HEK293 (cell line): Measurements from ENCODE around the gene NPVF.

Experiments
- CTCF ChIA-PET: fragments of 350-600 bp; formaldehyde crosslinking; extraction: SDS; loops from one replicate; lab custom pipeline; 2021; ENCODE audit warnings: antibody characterized with exemption; lab: Yijun Ruan, JAX
- POLR2A ChIA-PET: fragments of 300-600 bp; formaldehyde crosslinking; extraction: SDS; loops from one replicate; lab custom pipeline; 2020; ENCODE audit warnings: antibody characterized with exemption, inconsistent platforms; lab: Yijun Ruan, JAX
- H3K27ac ChIP-seq: fragments of 200-500 bp; sonication (Bioruptor generic); 2 replicates; pipeline ENCODE4 v1.5.1; 2014; ENCODE audit warnings: low read depth, low read length, control low read depth, inconsistent platforms; ENCODE audit errors: extremely low read depth
- H3K36me3 ChIP-seq, 2 experiments: fragments of 200-500 bp in 1 of 2; sonication (Bioruptor generic) in 1 of 2; 1 replicate in 1 of 2; 2 replicates in 1 of 2; pipeline ENCODE4 v1.5.1; 2014 to 2017; ENCODE audit warnings: inconsistent platforms in 2 of 2, low read length in 2 of 2; ENCODE audit not compliant: control insufficient read depth in 2 of 2, insufficient read depth in 1 of 2
- H3K4me1 ChIP-seq: fragments of 200-500 bp; sonication (Bioruptor generic); 2 replicates; pipeline ENCODE4 v1.5.1; 2014; ENCODE audit warnings: mild to moderate bottlenecking, low read length, inconsistent platforms; ENCODE audit not compliant: control insufficient read depth, insufficient read depth
- H3K4me3 ChIP-seq: 2 replicates; pipeline ENCODE4 v1.5.1; 2011; ENCODE audit warnings: low read depth, mild to moderate bottlenecking, control low read depth, low read length, moderate library complexity
- H3K9me3 ChIP-seq: fragments of 200-500 bp; sonication (Bioruptor generic); 2 replicates; pipeline ENCODE4 v1.5.1; 2014; ENCODE audit warnings: low read depth, low read length, inconsistent platforms; ENCODE audit not compliant: control insufficient read depth, insufficient read depth
- INSM2 ChIP-seq: fragments of 450-650 bp; formaldehyde crosslinking; IDR thresholded peaks from 2 replicates; pipeline ENCODE4 v1.5.1; 2016; ENCODE audit warnings: missing biosample characterization, missing genetic modification characterization
- KLF16 ChIP-seq: fragments of 450-650 bp; formaldehyde crosslinking; IDR thresholded peaks from 2 replicates; pipeline ENCODE4 v1.5.1; 2017; ENCODE audit warnings: missing biosample characterization, missing genetic modification characterization
- MZF1 ChIP-seq: fragments of 450-650 bp; formaldehyde crosslinking; IDR thresholded peaks from 2 replicates; pipeline ENCODE4 v1.5.1; 2017; ENCODE audit warnings: missing biosample characterization, missing genetic modification characterization, borderline replicate concordance
- PBX3 ChIP-seq: sonication (generic); formaldehyde crosslinking; IDR thresholded peaks from 2 replicates; pipeline ENCODE4 v1.8.1; 2022; ENCODE audit warnings: mild to moderate bottlenecking, moderate library complexity, missing genetic modification reagents
- ZBTB11 ChIP-seq: fragments of 450-650 bp; formaldehyde crosslinking; conservative IDR thresholded peaks from 2 replicates; pipeline ENCODE4 v1.5.1; 2016; ENCODE audit warnings: low read depth, missing biosample characterization, missing genetic modification characterization
- ZNF121 ChIP-seq: fragments of 450-650 bp; formaldehyde crosslinking; IDR thresholded peaks from 2 replicates; pipeline ENCODE4 v1.5.1; 2016; ENCODE audit warnings: missing biosample characterization, missing genetic modification characterization
- ZNF133 ChIP-seq: fragments of 450-650 bp; formaldehyde crosslinking; IDR thresholded peaks from 2 replicates; pipeline ENCODE4 v1.5.1; 2016; ENCODE audit warnings: missing biosample characterization, missing genetic modification characterization
- ZNF214 ChIP-seq: fragments of 450-650 bp; formaldehyde crosslinking; IDR thresholded peaks from 2 replicates; pipeline ENCODE4 v1.5.1; 2017; ENCODE audit warnings: missing biosample characterization, mild to moderate bottlenecking, missing genetic modification characterization, borderline replicate concordance
- ZNF221 ChIP-seq: fragments of 450-650 bp; formaldehyde crosslinking; IDR thresholded peaks from 2 replicates; pipeline ENCODE4 v1.5.1; 2017; ENCODE audit warnings: missing biosample characterization, missing genetic modification characterization, borderline replicate concordance
- ZNF324 ChIP-seq: fragments of 450-650 bp; formaldehyde crosslinking; IDR thresholded peaks from 2 replicates; pipeline ENCODE4 v1.5.1; 2016; ENCODE audit warnings: missing biosample characterization, missing genetic modification characterization
- ZNF510 ChIP-seq: fragments of 450-650 bp; formaldehyde crosslinking; IDR thresholded peaks from 2 replicates; pipeline ENCODE4 v1.5.1; 2018; ENCODE audit warnings: mild to moderate bottlenecking, missing genetic modification characterization, missing biosample characterization; ENCODE audit not compliant: insufficient replicate concordance
- ZNF555 ChIP-seq: fragments of 450-650 bp; formaldehyde crosslinking; conservative IDR thresholded peaks from 2 replicates; pipeline ENCODE4 v1.5.1; 2017; ENCODE audit warnings: missing biosample characterization, mild to moderate bottlenecking, missing genetic modification characterization, inconsistent platforms
- ZNF654 ChIP-seq: fragments of 450-650 bp; formaldehyde crosslinking; IDR thresholded peaks from 2 replicates; pipeline ENCODE4 v1.5.1; 2016; ENCODE audit warnings: low read depth, missing biosample characterization, missing genetic modification characterization
- ZNF658 ChIP-seq: fragments of 450-650 bp; formaldehyde crosslinking; IDR thresholded peaks from 2 replicates; pipeline ENCODE4; 2016; ENCODE audit warnings: missing biosample characterization, missing genetic modification characterization
- ZNF76 ChIP-seq: fragments of 450-650 bp; formaldehyde crosslinking; IDR thresholded peaks from 2 replicates; pipeline ENCODE4; 2016; ENCODE audit warnings: low read depth, missing biosample characterization, missing genetic modification characterization, borderline replicate concordance
- ZNF776 ChIP-seq: fragments of 450-650 bp; formaldehyde crosslinking; IDR thresholded peaks from 2 replicates; pipeline ENCODE4 v1.5.0; 2017; ENCODE audit warnings: missing biosample characterization, missing genetic modification characterization, borderline replicate concordance
- ZNF777 ChIP-seq: fragments of 450-650 bp; formaldehyde crosslinking; IDR thresholded peaks from 2 replicates; pipeline ENCODE4 v1.5.1; 2017; ENCODE audit warnings: missing biosample characterization, missing genetic modification characterization, borderline replicate concordance
- ZNF830 ChIP-seq: fragments of 450-650 bp; IDR thresholded peaks from 2 replicates; pipeline ENCODE4 v1.5.0; 2018; ENCODE audit warnings: missing biosample characterization, missing genetic modification characterization, low read depth, mild to moderate bottlenecking, moderate library complexity
- ZSCAN4 ChIP-seq: fragments of 450-650 bp; formaldehyde crosslinking; IDR thresholded peaks from 2 replicates; pipeline ENCODE4 v1.5.1; 2017; ENCODE audit warnings: missing biosample characterization, missing genetic modification characterization

Gene NPVF

GRCh38 chr7:25216837-25217236, 11.4 kb downstream of the NPVF start:
- CTCF ChIA-PET = interaction anchor here (0.6 to 2.4 kb wide), 34 partner anchors 8 to 1514 kb away, joined by 3 to 26 read pairs (median 4); partner anchors contain the start of gene NPVF

GRCh38 chr7:25215694-25216335, 12.5 kb downstream of the NPVF start:
- Histone ChIP-seq H3K4me1 (no peaks in the 10 kb centered on the region), H3K9me3 (no peaks in the 10 kb centered on the region), H3K27ac (no peak overlapping the region), H3K4me3 (no peak overlapping the region), H3K36me3 (no peaks in the 10 kb centered on the region)
- ChIA-PET CTCF (interaction anchor here (0.5 to 2.4 kb wide), 8 partner anchors 12 to 1695 kb away, joined by 3 to 26 read pairs (median 4); partner anchors contain the start of gene NPVF), POLR2A (no interaction called here)
- TF ChIP-seq ZNF555 (tag by site-specific recombination) (no peak), ZBTB11 (tag by site-specific recombination) (no peak), ZNF777 (no peak), INSM2 (tag by site-specific recombination) (no peak), ZNF221 (tag by site-specific recombination) (no peak), ZNF121 (tag by site-specific recombination) (no peak), ZNF830 (tag by site-specific recombination) (no peak), ZNF324 (tag by site-specific recombination) (no peak), ZNF776 (tag by site-specific recombination) (no peak), ZNF658 (tag by site-specific recombination) (no peak), ZNF214 (tag by site-specific recombination) (no peak), KLF16 (tag by site-specific recombination) (no peak), ZNF76 (tag by site-specific recombination) (no peak), ZNF510 (tag by site-specific recombination) (no peak), MZF1 (tag by site-specific recombination) (no peak), ZNF133 (tag by site-specific recombination) (no peak), PBX3 (CRISPR knock-in tag) (no peak)

More at GRCh38 chr7:25216837-25217236, 11.4 kb downstream of the NPVF start:
- POLR2A ChIA-PET = no interaction called here
- Histone ChIP-seq H3K4me1 (no peaks in the 10 kb centered on the region), H3K4me3 (no peak overlapping the region), H3K9me3 (no peaks in the 10 kb centered on the region), H3K27ac (no peak overlapping the region), H3K36me3 (no peaks in the 10 kb centered on the region)
- TF ChIP-seq ZNF654 (tag by site-specific recombination) (peak; percentile 18; the same call in 1 of the 2 replicates), ZSCAN4 (tag by site-specific recombination) (no peak)
